GM04504 (cell line): ENCODE results near the gene BDKRB2.

Experiments used
- DNase-seq: peaks from one replicate; pipeline ENCODE4 v3.0.0-alpha.2; 2012; ENCODE audit warnings: low read depth

Gene BDKRB2

DNA sequence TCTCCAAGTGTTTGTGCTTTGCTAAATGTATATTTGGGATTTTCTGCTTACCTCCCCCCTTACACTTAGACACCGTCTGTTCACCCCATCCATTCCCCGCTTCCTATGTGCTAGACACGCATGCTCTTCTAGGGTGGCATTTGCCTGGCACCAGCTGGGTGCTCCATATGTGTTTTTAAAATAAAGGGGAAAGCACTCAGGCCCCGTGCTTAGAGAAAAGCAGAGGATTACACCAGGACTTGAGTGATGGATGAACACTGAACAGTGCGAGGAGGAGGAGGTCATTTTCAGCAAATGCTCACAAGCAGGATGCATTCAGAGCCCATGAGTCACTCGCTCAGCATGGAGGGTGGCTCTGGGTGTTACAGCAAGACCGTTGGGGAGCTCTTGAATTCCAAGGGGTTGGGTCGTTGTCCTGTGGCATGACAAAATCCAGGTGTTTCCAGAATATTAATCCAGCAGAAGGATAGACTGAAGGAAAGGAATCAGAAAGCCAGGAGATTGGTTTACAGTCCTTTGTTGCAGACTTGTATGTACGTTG lies 48.4 kb downstream of the BDKRB2 start:
- peak; percentile 72 for DNase-seq

DNA sequence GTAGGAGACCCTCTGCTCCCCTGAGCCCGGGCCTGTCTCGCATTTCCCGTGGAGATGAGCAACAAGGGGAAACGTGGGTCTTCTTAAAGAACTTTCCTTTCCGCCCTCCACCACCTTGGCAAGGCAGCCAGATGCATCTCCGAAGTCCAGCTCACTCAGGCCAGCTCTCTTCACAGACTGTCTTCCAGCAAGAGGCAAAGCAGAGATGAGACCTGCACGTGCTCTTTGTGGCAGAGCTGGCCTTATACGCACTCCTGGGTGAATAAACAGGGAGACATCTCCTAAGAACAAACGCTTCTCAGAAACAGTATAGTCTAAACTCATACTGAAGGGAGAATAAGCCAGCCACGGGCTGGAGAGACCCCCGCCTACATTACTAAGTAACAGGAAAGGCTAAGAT lies 50.0 kb downstream of the BDKRB2 start:
- no peak for DNase-seq

DNA sequence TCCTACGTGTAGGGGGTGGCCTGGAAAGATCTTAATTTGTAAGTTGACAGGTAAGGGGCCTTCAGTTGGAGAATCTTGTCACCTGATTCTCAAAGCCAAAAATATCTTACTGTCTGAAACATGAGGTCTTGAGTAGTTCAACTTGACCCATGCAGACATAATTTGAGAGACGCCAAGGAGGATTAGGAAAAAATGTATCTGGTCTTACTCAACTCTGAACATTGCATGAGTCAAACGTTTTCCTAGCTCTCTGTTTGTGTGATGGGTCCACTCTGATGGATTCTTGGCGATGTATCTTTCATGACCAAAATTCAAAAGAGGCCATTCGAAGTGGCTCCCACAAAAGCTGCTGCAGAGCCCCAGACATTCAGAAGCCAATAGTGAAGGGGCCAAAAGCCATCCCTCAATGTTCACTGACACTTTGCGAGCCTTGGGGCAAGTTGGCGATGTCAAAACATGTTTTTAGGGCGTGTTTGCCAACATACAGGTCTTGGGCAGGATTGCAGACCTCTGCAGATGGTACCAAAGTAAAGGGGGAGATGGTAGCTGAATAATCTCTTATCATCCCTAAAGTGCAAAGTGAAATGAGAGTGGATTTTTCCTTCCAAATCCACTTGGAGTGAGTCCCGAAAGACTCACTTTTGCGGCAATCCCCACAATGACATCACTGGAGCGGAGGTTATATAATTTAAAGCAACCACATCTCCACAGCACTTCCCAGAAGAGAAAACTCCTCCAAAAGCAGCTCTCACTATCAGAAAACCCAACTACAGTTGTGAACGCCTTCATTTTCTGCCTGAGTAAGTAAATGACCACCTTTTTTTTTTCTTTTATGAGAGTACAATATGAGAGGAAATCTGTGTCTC lies 51.1 kb downstream of the BDKRB2 start, which contains the start of gene BDKRB1:
Gene BDKRB1, plus strand, starts transcription at position 710 of the 866 bp plus-strand sequence. CDS start 7,473 bp downstream, outside the sequence.
- DNase-seq: peak; percentile 84

DNA sequence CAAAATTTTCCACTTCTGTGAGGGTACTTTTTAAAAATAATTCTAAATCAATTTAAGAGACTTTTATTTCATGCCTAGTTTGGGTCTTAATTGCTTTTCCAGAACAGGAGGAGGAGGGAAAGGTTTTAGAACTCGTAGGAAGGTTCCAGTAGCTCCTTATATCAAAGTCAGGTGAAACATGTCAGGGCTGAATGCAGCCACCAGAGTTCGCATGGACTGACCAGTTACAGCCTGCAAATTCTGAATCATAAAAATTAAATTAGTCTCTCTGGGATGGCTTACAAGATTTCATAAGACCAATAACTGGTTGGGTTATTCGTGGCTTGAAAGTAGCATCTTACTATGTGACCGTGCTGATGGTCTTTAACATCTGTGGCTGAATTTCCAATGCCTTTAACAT lies 51.8 kb downstream of the BDKRB2 start:
- peak; percentile 63 for DNase-seq

DNA sequence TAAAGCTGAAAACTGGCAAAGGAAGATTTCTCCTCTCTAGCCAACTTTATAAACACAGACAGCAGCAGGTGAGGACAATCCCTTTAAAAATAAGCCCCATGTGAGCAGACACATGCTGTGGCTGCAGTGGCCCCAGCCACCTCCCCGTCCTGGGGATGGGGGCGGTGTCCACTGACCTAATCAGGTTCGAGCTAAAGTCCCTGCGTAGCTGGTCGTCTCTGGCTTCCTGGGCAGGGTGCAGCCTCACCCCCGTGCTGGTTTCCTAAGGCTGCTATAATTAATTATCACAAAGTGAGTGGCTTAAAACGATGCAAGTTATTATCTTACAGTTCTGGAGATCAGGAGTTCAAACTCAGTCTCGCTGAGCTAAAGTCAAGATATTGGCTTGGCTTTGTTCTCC lies 52.4 kb downstream of the BDKRB2 start:
- no peak for DNase-seq

DNA sequence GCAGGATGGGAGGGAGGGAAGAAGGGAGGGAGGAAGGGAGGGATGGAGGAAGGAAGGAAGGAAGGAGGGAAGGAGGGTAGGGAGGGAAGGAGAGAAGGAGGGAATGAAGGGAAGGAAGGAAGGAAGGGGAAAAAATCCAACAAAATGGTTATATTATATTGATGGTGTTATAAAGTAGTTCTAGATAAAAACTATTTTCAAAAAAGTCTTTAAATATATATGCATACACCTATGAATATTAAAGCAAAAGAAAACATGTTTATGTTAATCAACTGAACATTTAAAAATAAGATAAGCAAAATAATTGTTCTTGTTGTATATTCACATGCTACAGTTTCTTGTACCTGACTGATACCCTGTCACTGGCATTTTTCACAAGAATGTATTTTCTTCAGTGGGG lies 53.3 kb downstream of the BDKRB2 start:
- no peak for DNase-seq

DNA sequence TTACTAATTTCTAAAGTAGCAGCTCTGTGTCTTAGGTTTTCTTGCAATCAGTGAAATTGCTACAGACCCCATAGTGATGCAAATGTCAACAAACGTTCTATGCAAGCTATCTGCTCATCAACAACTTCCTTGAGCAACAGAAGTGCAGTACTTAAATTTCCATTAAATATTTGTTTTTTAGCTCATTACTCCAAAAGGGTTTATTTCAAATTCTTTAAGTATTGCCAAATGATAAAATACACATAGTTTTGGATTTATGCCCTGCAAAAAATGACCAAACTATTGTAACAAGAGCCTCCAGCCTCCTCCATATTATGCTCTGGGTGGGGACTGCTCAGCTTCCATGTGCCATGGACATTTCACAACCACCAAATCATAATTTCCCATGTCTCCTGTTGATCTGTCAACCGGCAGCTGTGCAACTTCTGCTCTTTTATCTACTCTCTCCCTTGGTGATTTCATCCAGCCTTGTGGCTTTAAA lies 55.7 kb downstream of the BDKRB2 start:
- DNase-seq: peak; percentile 87

DNA sequence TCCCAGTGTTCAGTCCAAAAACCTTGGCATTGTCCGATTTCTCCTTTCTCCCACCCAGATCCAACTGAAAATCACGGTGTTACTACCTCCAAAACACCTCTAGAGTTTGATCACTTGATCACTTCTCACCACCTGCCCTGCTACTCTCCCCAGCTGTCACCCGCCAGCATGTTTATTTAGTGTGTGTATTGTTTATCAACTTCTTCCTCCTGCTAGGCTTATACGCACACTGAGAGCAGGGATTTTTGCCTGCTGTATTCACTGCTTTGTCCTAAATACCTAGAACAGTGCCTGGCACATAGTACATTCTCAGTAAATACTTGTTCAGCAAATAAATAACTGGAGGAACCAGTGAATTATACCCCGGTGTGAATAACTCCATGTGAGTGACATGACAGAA lies 56.4 kb downstream of the BDKRB2 start:
- no peak for DNase-seq

DNA sequence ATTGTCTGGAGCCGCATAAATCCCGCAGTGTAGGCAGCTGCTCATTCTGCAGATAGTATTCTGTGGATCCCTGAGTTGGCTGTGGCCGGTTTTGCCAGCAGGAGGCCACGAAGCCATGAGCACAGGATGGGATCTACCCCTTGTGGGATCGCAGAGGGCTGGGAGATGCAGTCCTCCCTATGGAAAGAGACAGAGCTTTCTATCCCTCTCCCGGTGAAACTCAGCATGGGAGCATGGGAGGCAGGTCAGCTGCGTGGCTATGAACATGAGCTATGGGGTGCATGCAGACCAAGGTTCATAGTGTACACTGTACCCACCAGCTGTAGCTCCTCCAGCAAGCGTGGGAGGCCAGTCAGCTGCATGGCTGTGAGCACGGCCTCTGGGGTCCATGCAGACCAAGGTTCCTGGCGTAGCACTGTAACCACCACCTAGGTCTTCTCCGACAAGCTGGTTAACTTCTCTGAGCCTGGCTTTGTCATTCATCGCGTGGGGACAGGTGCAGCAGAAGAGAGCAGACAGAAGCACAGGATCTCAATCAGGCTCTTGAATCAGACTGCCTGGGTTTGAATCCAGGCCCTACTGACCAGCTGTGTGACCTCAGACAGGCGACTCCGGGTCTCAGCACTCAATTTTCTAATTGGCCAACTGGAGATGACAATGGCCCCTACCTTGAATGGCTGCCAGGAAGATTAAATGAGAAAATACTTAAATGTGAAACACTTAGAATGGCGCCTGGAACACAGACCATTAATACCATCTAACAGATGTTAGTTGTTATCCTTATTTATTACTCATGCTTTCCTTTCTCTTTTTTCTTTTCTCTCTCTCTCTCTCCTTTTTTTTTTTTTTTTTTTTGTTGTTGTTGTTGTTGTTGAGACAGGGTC lies 57.4 kb downstream of the BDKRB2 start:
- no peak for DNase-seq

DNA sequence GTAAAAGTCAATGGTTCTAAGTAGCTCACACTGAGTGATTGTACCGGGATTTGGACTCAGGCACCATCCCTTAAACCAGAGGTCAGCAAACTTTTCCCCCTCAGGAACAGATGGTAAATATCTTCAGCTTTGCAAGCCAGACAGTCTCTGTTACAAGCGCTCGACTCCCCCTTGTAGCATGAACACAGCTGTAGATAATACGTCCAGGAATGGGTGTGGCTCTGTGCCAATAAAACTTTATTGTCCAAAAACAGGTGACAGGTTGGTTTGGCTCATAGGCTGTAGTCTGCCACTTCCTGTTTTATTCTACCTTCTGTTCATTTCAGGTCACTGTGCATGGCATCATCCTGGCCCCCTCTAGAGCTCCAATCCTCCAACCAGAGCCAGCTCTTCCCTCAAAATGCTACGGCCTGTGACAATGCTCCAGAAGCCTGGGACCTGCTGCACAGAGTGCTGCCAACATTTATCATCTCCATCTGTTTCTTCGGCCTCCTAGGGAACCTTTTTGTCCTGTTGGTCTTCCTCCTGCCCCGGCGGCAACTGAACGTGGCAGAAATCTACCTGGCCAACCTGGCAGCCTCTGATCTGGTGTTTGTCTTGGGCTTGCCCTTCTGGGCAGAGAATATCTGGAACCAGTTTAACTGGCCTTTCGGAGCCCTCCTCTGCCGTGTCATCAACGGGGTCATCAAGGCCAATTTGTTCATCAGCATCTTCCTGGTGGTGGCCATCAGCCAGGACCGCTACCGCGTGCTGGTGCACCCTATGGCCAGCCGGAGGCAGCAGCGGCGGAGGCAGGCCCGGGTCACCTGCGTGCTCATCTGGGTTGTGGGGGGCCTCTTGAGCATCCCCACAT lies 58.9 kb downstream of the BDKRB2 start:
- no peak for DNase-seq

DNA sequence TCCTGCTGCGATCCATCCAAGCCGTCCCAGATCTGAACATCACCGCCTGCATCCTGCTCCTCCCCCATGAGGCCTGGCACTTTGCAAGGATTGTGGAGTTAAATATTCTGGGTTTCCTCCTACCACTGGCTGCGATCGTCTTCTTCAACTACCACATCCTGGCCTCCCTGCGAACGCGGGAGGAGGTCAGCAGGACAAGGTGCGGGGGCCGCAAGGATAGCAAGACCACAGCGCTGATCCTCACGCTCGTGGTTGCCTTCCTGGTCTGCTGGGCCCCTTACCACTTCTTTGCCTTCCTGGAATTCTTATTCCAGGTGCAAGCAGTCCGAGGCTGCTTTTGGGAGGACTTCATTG lies 59.5 kb downstream of the BDKRB2 start:
- no peak for DNase-seq

DNA sequence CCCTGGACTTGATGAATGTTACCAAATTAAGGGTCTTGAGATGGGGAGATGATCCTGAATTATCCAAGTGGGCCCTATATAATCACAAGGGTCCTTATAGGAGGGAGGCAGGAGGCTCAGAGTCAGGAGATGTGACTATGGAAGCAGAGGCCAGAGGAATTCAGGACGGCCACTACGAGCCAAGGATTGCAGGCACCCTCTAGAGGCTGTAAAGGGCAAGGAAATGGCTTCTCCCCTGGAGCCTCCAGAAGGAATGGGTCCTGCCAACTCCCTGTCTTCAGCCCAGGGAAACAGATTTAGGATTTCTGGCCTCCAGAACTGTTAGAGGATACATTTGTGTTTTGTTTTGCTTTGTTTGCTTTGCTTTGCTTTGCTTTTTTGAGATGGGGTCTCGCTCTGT lies 60.2 kb downstream of the BDKRB2 start:
- no peak for DNase-seq

DNA sequence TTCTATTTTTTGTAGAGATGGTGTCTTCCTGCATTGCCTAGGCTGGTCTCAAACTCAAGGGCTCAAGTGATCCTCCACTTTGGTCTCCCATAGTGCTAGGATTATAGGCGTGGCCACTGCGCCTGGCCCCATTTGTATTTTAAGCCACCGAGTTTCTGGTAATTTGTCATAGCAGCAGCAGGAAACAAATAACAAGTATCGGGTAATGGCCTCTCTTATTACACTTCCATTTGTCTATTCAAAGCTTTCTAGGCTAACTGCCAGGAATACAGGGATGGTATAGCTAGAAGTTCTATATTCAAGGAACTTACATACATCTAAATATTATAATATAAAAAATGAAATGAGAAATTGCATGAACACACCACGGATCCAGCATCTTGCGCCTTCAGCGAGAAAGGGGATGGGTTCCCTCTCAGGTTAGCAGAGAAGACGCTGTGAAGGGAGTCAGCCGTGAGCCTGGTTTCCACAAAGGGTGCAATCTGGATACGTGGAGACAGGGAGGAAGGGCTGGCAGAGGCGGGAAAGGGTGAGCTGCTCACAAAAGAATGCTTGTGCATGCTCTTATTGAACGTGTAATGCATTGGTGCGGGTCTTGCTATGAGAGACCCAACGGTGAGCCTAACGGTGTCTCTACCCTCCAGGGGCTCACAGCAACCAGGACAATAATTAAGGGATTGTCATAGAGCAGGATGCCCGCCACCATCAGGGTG lies 60.9 kb downstream of the BDKRB2 start:
- DNase-seq: no peak

DNA sequence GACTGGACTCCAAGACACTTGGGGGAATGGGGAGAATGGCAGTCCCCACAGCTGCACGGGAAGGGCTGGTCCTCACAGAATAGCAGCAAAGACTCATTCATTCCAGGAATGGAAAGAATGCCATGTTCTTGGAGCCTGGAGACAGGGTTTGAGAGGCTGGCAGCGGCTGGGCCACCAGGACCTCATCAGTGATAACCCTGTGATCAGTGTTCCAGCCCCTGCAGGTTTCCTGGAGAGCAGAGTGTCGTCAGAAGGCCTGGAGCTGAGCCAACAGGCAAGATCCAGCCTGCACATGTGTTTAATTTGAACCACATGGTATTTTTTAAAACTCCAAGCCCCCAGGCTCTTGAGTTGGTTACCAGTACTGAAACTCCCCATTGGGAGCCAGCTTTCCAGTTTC lies 62.7 kb downstream of the BDKRB2 start:
- DNase-seq: peak; percentile 67

DNA sequence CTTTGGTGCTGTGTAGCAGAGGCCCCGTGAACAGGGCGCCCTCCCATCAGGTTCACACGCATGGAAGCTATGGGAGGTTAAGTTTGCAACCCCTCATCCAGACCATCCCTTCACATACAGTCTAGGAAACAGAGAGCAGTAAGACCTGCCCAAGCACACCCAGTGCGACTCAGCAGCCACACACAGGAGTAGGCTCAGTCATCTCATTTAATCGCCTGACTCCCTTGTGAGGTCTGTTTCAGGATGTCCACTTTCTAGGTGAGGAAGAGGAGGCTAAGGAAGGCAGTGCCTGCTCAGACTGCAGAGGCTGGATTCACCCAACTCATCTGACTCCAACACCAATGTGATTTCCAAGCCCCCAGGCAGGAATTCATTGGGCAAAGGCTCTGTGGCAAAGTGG lies 63.3 kb downstream of the BDKRB2 start:
- DNase-seq: no peak

DNA sequence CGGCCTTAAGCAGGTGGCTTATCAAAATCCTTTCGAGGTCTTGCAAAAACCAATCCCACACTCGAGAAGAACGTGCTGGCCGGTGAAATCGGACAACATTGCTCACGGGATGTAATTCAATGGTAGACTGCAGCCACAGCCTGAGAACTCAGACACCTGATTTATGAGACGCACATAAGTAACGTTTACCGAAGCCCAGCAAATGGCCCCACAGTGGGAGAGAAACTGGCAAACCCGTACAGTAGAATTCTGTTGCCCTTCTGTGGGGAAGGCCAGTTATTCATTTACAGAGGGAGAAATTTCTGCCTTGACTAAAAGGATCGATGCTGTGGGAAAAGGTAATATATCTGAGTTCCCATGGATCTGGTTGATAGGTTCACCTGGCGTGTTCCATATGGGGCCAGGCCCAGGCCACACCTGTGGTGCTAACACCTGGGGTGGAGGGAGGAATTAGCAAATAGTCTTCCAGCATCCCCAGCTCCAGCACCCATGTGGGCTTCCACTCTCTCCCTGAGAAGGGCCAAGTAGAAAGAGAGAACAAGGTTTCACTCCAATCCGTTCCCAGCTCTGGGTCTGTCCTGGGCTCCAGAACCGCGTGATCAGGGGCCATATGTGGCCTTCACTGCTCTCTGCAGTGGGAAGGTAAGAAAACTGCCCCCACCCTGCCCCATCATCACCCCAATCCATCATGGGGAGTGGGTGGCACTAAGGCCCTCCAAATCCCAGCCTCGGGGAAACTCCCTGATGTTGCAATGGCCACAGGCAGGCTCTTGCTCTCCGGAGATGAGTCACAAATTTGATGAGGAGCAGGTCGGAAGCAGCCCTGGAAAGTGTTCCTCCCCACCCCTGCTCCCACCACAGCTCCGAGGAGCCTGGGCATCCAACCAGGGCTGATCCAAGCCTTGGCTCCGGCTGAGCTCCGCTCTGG lies 64.1 kb downstream of the BDKRB2 start:
- peak; percentile 94 for DNase-seq

DNA sequence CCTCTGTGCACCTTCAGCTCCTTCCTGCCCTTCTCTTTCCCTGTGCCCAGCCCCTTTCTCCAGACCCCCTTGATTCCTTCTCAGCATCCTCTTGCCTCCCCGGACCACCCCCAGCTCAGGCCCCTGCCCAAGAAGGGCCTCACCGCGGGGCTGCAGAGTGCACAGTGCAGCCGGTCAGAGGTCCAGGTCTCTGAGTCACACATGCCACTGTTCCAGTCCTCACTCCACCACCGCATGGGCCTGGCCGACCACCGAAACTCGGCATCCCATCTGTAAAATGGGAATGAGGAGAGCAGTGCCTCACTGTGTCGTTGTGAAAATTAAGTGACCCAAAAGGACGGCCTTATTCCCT lies 64.7 kb downstream of the BDKRB2 start:
- DNase-seq: no peak

DNA sequence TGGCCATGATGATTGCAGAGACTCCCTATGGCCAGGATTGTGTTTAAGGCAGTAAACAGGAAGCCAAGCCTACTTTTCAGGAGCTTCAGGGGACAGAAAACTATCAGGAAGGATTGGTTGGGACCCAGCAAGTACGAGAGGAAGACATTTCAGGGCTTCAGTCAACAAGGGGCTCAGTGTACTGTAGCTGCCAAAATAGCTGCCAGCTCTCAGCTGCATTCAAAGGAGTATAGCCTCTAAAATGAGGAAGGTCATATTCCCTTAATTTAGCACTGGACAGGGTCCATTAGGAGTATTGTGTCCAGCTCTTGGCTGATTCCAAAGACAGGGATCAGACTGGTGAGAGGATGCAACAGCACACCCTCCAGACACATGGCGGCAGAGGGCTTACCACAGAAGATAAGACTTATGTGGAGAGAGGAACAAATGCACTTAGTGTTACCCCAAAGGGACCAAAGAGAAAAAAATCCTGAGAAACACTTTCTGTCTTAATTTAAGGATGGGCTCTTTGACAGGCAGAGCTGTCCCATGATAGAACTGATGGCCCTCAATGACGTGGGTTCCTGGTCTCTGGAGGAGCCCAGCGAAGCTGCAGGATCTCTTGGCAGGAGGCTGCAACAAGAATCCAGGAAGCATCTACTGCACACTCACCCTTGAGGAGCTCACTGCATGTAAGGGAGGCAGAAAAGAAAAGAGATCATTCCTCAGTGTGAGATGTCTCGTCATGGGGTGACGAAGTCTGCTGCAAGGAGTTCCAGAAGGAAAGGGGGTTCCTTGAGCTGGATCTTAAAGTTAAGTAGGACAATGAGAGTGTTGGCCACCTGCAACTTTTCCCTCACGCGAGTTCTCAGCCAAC lies 66.2 kb downstream of the BDKRB2 start:
- no peak for DNase-seq

DNA sequence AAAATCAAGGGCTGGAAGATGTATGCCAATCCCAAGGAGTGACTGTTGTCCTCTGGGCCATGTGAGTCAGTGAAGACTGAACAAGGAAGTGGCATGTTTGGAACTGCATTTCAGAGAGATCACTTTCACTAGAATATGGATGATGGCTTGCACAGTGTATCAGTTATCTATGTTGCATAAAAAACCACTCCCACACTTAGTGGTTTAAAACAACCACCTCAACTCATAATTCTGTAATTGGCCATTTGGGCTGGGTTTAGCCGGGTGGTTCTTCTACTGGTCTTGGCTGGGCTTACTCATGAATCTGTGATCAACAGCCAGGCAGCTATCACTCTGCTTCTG lies 66.8 kb downstream of the BDKRB2 start:
- DNase-seq: no peak
